Hematopoietic multipotent progenitor cell treated with erythropoietin and hydrocortisone succinate and interleukin-3 and kit ligand, for 4 days (in vitro differentiated cells): ENCODE measurements around the gene PPP1CA.
A peak's percentile ranks its signal among the peaks of the same experiment; 100 is the strongest.

ENCODE experiments used
- DNase-seq: peaks from one replicate; pipeline ENCODE4 v3.0.0-alpha.2; 2015

Gene PPP1CA

GRCh38 chr11:67401495-67402191, at the start of gene PPP1CA:
PPP1CA (minus strand) TSS chr11:67401858; CDS start chr11:67401782, 76 bp downstream.
- DNase-seq: peak; percentile 96

GRCh38 chr11:67450796-67451657, 49.4 kb upstream of the PPP1CA start:
- DNase-seq: no peak

DNA sequence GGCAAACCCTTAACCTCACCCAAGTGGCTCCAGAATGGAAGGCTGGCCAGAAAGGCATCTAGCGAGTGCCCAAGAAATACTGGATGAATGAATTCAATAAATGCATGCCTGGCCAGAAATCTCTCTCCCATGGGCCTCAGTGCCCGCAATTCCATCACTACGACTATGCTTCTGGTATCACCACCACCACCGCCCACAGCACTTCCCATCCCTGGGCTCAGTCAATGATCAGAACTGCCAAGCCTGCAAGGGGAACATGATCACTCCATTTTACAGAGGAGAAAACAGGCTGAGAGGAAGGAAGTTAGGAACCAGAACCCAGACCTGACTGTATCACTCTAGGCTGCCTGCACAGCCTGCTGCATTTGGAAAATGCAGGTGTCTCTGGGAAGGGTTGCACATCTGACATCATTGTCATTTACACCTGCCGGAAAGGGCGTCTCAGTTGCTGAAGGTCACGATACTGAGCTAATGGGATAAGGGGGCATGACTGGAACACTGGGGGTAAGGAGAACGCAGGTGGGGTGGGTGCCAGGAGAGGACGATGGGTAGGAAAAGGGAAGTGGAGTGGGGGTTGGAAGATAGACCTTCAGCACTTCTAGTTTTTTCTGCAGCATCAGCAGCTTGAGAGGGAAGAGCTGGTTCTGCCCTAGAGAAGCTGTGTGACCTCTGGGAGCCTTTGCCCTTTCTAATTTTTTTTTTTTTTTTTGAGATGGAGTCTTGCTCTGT, 47.6 kb upstream of the PPP1CA start:
- peak; percentile 32 for DNase-seq

- DNase-seq: no peak
These were observed 46.6 kb upstream of the PPP1CA start for GRCh38 chr11:67448220-67448609.

- DNase-seq: no peak
These were observed 43.9 kb upstream of the PPP1CA start for GRCh38 chr11:67445515-67445914.

DNA sequence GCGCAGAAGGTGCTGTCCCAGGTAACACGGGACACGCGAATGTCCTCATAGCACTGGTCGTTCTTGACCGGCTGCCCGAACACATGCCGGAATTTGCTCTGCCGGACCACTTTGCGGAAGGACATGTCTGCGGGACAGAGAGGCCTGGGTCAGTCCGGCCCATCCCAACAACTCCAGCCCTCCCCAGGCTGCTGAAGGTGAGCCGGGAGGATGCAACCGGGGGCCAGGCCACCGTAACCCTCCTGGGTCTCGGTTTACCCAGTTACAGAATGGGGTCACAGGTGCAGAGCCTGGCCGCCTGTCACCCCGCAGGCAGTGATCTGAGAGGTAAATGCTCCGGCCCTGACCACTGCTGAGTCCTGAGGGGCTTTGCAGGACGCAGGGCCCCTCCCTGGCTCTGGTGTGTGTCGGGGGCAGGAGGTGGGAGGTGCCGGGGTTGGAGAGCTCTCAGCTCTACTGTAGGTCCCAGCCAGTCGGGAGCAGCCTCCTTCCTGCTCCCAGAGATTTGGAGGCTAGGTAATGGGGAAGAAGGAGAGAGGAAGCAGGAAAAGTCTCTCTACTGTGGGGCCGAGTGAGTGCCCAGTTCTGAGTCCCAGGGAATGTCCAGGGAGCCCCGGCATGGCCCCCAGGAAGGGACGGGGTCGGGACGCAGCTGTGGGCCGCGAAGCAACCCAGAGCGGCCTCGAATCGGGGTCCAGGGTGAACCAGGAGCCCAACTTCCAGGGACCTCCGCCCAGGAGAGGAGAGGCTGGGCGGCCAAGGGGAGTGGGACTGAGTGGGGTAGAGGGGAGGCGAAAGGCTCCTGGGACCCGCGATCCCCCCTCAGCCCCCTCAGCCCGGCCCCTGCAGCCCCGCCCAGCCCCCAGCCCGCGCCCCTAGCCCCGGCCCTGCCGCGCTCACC, 41.1 kb upstream of the PPP1CA start:
- no peak for DNase-seq

GRCh38 chr11:67441731-67442351, 40.2 kb upstream of the PPP1CA start:
- DNase-seq: no peak

DNA sequence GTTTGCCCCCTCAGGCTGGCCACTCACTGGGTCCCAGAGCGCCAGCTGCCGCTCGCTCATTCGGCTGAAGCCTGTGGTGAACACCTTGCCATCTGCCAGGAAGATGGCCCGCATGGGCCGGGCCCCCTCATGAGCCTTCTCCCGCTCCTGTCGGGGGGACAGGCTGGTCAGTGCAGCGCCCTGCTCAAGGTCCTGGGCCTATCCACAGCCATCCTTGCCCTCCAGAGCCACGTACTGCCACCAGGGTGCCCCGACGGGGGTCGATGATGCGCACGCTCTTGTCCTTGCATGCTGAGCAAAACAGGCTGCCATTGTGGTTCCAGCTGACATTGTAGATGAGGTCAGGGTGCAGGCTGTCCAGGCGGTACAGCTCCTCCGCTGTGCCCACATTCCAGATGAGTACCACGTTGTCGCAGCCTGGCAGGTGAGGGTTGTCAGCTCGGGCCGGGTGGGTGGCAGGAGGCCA, 39.5 kb upstream of the PPP1CA start:
- no peak for DNase-seq

GRCh38 chr11:67440229-67441097, 38.8 kb upstream of the PPP1CA start:
- DNase-seq: peak; percentile 32

- DNase-seq: peak; percentile 76
These were observed 37.9 kb upstream of the PPP1CA start for GRCh38 chr11:67439321-67440228.

DNA sequence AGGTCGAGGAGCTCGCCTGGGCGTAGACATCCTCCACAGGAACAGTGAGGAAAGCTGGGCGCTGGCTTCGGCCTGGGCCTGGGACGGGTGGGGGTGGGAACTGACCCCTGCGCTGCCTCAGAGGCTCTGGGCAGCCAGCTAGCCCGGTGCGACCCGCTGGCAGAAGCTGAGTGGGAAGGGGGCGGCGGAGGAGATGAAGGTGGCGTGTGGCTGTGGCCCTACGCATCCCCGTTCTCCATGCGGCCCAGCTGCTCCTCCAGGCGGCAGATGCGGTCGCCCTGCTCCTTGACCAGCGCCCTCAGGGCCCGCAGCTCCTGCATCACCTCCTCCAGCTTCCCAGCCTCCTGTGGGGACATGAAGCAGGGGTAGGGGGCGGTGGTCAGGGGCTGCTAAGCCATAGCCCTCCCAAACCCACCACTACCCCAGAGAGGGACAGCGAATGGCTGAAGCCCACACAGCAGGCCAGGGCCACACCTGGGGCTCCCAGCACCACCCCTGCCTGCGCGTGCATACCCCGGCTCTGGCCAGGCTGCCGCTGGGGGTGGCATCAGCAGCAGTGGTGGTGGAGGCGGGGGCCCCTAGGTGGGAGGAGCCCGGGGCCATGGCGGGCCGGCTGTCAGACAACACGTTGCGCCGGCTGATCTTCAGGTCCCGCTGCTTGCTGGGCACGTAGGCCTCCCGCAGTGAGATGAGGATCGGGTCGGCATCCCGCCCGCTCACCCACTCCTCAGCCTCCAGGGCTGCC, 36.7 kb upstream of the PPP1CA start:
- no peak for DNase-seq

- no peak for DNase-seq
These were observed 36.1 kb upstream of the PPP1CA start for GRCh38 chr11:67437809-67438157.

DNA sequence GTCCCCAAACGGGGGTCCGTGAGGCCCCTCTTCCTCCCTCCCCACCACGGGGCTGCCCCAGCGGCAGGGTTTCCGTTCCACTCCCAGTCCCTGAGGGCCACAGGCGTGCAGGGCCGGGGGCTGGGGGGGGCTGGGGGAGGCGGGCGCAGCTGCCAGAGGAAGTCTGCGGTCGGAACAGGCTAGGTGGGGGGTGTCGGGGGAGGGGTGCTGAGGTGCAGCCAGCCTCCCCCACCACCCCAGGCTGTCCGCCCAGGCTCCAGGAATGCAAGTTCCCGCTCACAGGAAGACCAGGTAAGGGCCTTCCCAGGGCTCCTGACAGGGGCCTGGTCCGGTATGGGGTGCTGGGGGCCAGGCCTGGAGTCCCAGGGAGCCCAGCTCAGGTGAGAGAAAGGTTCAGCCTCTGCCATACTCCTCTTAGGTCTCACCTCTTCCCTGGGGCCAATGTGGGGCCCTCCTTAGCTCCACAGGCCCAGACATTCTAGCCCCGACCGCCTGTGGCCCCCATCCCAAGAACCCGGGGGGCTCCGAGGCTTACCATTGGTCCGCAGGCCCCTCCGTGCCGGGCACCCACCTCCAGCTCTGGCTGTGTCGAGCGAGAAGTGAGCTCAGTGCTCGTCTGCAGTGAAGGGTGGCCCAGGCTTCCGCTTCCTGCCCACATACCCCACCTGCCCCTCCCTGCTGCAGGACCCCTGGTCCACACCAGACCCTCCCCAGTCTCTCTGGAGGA, 35.6 kb upstream of the PPP1CA start, which contains the start of gene PTPRCAP:
Gene PTPRCAP, minus strand, starts transcription at position 601 of the 727 bp plus-strand sequence. Its CDS starts 63 bp downstream, at position 538.
- DNase-seq: peak; percentile 87

- peak; percentile 82 for DNase-seq
These were observed 34.9 kb upstream of the PPP1CA start for GRCh38 chr11:67436459-67437081.

- DNase-seq: no peak
These were observed 34.2 kb upstream of the PPP1CA start for GRCh38 chr11:67435727-67436458.

GRCh38 chr11:67435031-67435726, 33.5 kb upstream of the PPP1CA start:
- peak; percentile 45 for DNase-seq
